ENCODE results near the gene KCNAB1. TPM values are rescaled to one million over a fixed set of nuclear protein-coding genes. Genes with fewer than 3 reads are reported as not detected.
A peak's percentile ranks its signal among the peaks of the same experiment; 100 is the strongest.

The KCNAB1 gene
- total RNA-seq, 1 experiment from 2014 or later: not detected

GRCh38 chr3:156400735-156401134, 280.4 kb downstream of the KCNAB1 start:
- DNase-seq (ENCODE audit: low spot score): no peak

GRCh38 chr3:156404217-156404616, 283.8 kb downstream of the KCNAB1 start:
- DNase-seq (ENCODE audit: low spot score): no peak

GRCh38 chr3:156406393-156406792, 286.0 kb downstream of the KCNAB1 start:
- no peak for DNase-seq (ENCODE audit: low spot score)

GRCh38 chr3:156407617-156408225, 287.3 kb downstream of the KCNAB1 start:
- DNase-seq (ENCODE audit: low spot score): no peak

GRCh38 chr3:156409694-156410093, 289.3 kb downstream of the KCNAB1 start:
- DNase-seq (ENCODE audit: low spot score): no peak

- no peak for DNase-seq (ENCODE audit: low spot score)
Measured at GRCh38 chr3:156412600-156412999, 292.2 kb downstream of the KCNAB1 start.

GRCh38 chr3:156413293-156413892, 293.0 kb downstream of the KCNAB1 start:
- DNase-seq (ENCODE audit: low spot score): no peak

GRCh38 chr3:156416846-156417558, 296.6 kb downstream of the KCNAB1 start:
- DNase-seq (ENCODE audit: low spot score): peak; percentile 2

GRCh38 chr3:156417559-156418132, 297.3 kb downstream of the KCNAB1 start:
- DNase-seq (ENCODE audit: low spot score): no peak

GRCh38 chr3:156418428-156418827, 298.1 kb downstream of the KCNAB1 start:
- DNase-seq (ENCODE audit: low spot score): no peak

GRCh38 chr3:156421534-156421933, 301.2 kb downstream of the KCNAB1 start:
- no peak for DNase-seq (ENCODE audit: low spot score)

GRCh38 chr3:156424758-156425157, 304.4 kb downstream of the KCNAB1 start:
- no peak for DNase-seq (ENCODE audit: low spot score)

- DNase-seq (ENCODE audit: low spot score): no peak
Measured at GRCh38 chr3:156425651-156426050, 305.3 kb downstream of the KCNAB1 start.

- DNase-seq (ENCODE audit: low spot score): no peak
Measured at GRCh38 chr3:156429125-156429524, 308.7 kb downstream of the KCNAB1 start.

GRCh38 chr3:156431334-156432124, 311.2 kb downstream of the KCNAB1 start:
- DNase-seq (ENCODE audit: low spot score): no peak

GRCh38 chr3:156432563-156432962, 312.2 kb downstream of the KCNAB1 start:
- DNase-seq (ENCODE audit: low spot score): no peak

- DNase-seq (ENCODE audit: low spot score): no peak
Measured at GRCh38 chr3:156433138-156433537, 312.8 kb downstream of the KCNAB1 start.

GRCh38 chr3:156433910-156434309, 313.5 kb downstream of the KCNAB1 start:
- no peak for DNase-seq (ENCODE audit: low spot score)

GRCh38 chr3:156434921-156435320, 314.5 kb downstream of the KCNAB1 start:
- no peak for DNase-seq (ENCODE audit: low spot score)

GRCh38 chr3:156443079-156443478, 322.7 kb downstream of the KCNAB1 start:
- DNase-seq (ENCODE audit: low spot score): no peak
